HCT116 (cell line): Measurements from ENCODE around the gene DIPK1A.

Experiments used
- ATF3 ChIP-seq: IDR thresholded peaks from 2 replicates; pipeline ENCODE4 v1.6.1; 2012
- CTCF ChIP-seq, 3 experiments: fragments of 200-600 bp in 1 of 3; sonication (generic) in 1 of 3; IDR thresholded peaks in 2 of 3; conservative IDR thresholded peaks in 1 of 3; 2 replicates each; pipeline ENCODE4 v1.5.1; 2012 to 2017; ENCODE audit warnings: low read depth in 2 of 3, low read length in 2 of 3, antibody characterized with exemption in 1 of 3, borderline replicate concordance in 1 of 3, control low read depth in 1 of 3, mild to moderate bottlenecking in 1 of 3, mixed read lengths in 1 of 3, mixed run types in 1 of 3, moderate library complexity in 1 of 3; ENCODE audit not compliant: insufficient read depth in 1 of 3
- ELF1 ChIP-seq: IDR thresholded peaks from 2 replicates; pipeline ENCODE4 v1.6.1; 2012; ENCODE audit warnings: low read depth, borderline replicate concordance
- EZH2 ChIP-seq: fragments of 200-600 bp; sonication (generic); IDR thresholded peaks from 2 replicates; pipeline ENCODE4 v1.6.1; 2017; ENCODE audit warnings: antibody characterized with exemption, mixed run types
- EZH2phosphoT487 ChIP-seq: fragments of 200-600 bp; IDR thresholded peaks from 2 replicates; pipeline ENCODE4 v1.6.1; 2018; ENCODE audit warnings: antibody characterized with exemption, borderline replicate concordance
- POLR2A ChIP-seq: IDR thresholded peaks from 2 replicates; pipeline ENCODE4 v1.7.0; 2011; ENCODE audit warnings: borderline replicate concordance; ENCODE audit not compliant: insufficient read depth, insufficient read length; ENCODE audit errors: extremely low read depth
- POLR2AphosphoS5 ChIP-seq: IDR thresholded peaks from 2 replicates; pipeline ENCODE4 v1.6.1; 2011; ENCODE audit warnings: mild to moderate bottlenecking, low read depth, low read length, moderate library complexity
- REST ChIP-seq: IDR thresholded peaks from 2 replicates; pipeline ENCODE4 v1.6.1; 2012; ENCODE audit warnings: low read depth

GRCh38 chr1:92864131-92864530 lies 97.1 kb downstream of the DIPK1A start:
- TF ChIP-seq POLR2AphosphoS5: no peak
- no peak for TF ChIP-seq CTCF (IDR thresholded peaks at IDR 0.05 in 2 of 3, conservative IDR thresholded peaks at IDR 0.05 in 1 of 3; ENCODE audit: borderline replicate concordance in 1 of 3, insufficient read depth in 1 of 3, low read depth in 2 of 3, low read length in 2 of 3)
- no peak for TF ChIP-seq ELF1
- TF ChIP-seq POLR2A: no peak
- no peak for TF ChIP-seq ATF3
- TF ChIP-seq EZH2phosphoT487: no peak
- TF ChIP-seq EZH2: no peak
- TF ChIP-seq REST: no peak
